HepG2 (cell line): ENCODE data around the gene TTC23. TPM values are rescaled to one million over a fixed set of nuclear protein-coding genes. Genes with fewer than 3 reads are reported as not detected.

Experiments
- ATAC-seq: fragments of 200-7000 bp; cut with Tn5 transposase; 3 replicates; pipeline ENCODE4 v1.9.1; 2020; ENCODE audit warnings: mild to moderate bottlenecking, moderate library complexity
- BruUV-seq: library from RNA; stranded (reverse); fragments of 400-500 nt; replicated peaks from 2 replicates; lab custom pipeline; 2021; lab: Mats Ljungman, UMichigan
- CTCF ChIA-PET: fragments of 300-600 bp; formaldehyde crosslinking; extraction: SDS; loops from one replicate; lab custom pipeline; 2021; ENCODE audit warnings: low total read pairs, inconsistent platforms, low intra/inter-chr PET ratio; lab: Yijun Ruan, JAX
- POLR2A ChIA-PET: fragments of 350-600 bp; sonication (Branson Sonifier 250); formaldehyde crosslinking; loops from one replicate; lab custom pipeline; 2020; ENCODE audit warnings: antibody characterized with exemption, inconsistent platforms; lab: Yijun Ruan, JAX
- DNase-seq: peaks from one replicate; pipeline ENCODE4 v3.0.0-alpha.2; 2015; ENCODE audit warnings: low spot score
- FAIRE-seq: peaks from 3 replicates; lab custom pipeline; 2011; peaks lifted over from hg19 to GRCh38; lab: Jason Lieb, UNC
- H2AFZ ChIP-seq: one replicate; pipeline ENCODE4 v1.6.1; 2011; ENCODE audit warnings: low read length, inconsistent platforms
- H3K27ac ChIP-seq: fragments of 300-600 bp; 3 replicates; pipeline ENCODE4 v1.8.0; 2011; ENCODE audit warnings: mixed run types, mild to moderate bottlenecking, mixed read lengths, low read length, inconsistent platforms; ENCODE audit not compliant: insufficient read depth; ENCODE audit errors: extremely low read length
- H3K27me3 ChIP-seq, 2 experiments: fragments of 200-600 bp in 1 of 2; 2 replicates in 1 of 2; 3 replicates in 1 of 2; pipeline versions ENCODE4 v1.6.0 to v1.8.0; 2011; ENCODE audit warnings: low read length in 2 of 2, mild to moderate bottlenecking in 2 of 2, moderate library complexity in 2 of 2, inconsistent platforms in 1 of 2; ENCODE audit not compliant: insufficient read depth in 2 of 2, control insufficient read depth in 1 of 2
- H3K36me3 ChIP-seq, 2 experiments: fragments of 200-600 bp in 1 of 2; replicated peaks in 1 of 2; 2 replicates in 1 of 2; 3 replicates in 1 of 2; pipeline versions ENCODE4 v1.5.1 to v1.8.0; 2011; ENCODE audit warnings: low read length in 2 of 2, inconsistent platforms in 1 of 2; ENCODE audit not compliant: insufficient read depth in 2 of 2, control insufficient read depth in 1 of 2
- H3K4me1 ChIP-seq: 2 replicates; pipeline ENCODE4 v1.5.1; 2012; ENCODE audit warnings: low read length, inconsistent platforms; ENCODE audit not compliant: insufficient read depth
- H3K4me2 ChIP-seq: 2 replicates; pipeline ENCODE4 v1.6.0; 2011; ENCODE audit warnings: low read depth, low read length, inconsistent platforms
- H3K4me3 ChIP-seq, 3 experiments: fragments of 200-600 bp in 1 of 3; sonication (generic), shearing (Covaris generic) in 1 of 3; replicated peaks in 1 of 3; 2 replicates each; pipeline ENCODE4 v1.5.1; 2011 to 2016; ENCODE audit warnings: low read length in 3 of 3, inconsistent platforms in 2 of 3, low read depth in 2 of 3, mild to moderate bottlenecking in 2 of 3, control low read depth in 1 of 3, mixed read lengths in 1 of 3; ENCODE audit not compliant: insufficient read depth in 1 of 3
- H3K79me2 ChIP-seq: one replicate; pipeline ENCODE4 v1.6.1; 2011; ENCODE audit warnings: low read length, inconsistent platforms; ENCODE audit not compliant: insufficient read depth
- H3K9ac ChIP-seq: 2 replicates; pipeline ENCODE4 v1.6.0; 2011; ENCODE audit warnings: mild to moderate bottlenecking, low read depth, low read length, inconsistent platforms; ENCODE audit not compliant: insufficient read depth
- H3K9me3 ChIP-seq: 2 replicates; pipeline ENCODE4 v1.5.1; 2012; ENCODE audit warnings: mild to moderate bottlenecking, low read length
- H4K20me1 ChIP-seq: 2 replicates; pipeline ENCODE4 v1.6.0; 2011; ENCODE audit warnings: inconsistent platforms, mild to moderate bottlenecking, low read length, moderate library complexity; ENCODE audit not compliant: insufficient read depth
- ARHGAP35 ChIP-seq: sonication (generic); formaldehyde crosslinking; IDR thresholded peaks from 2 replicates; pipeline ENCODE4 v1.9.0; 2022; ENCODE audit warnings: mild to moderate bottlenecking, inconsistent platforms, moderate library complexity, missing genetic modification reagents, borderline replicate concordance
- CEBPG ChIP-seq: IDR thresholded peaks from 2 replicates; pipeline ENCODE4 v1.6.1; 2016
- IRX3 ChIP-seq: sonication (generic); formaldehyde crosslinking; IDR thresholded peaks from 2 replicates; pipeline ENCODE4 v1.8.1; 2023; ENCODE audit warnings: mild to moderate bottlenecking, low read depth, missing genetic modification reagents, borderline replicate concordance
- MYNN ChIP-seq: sonication (generic); formaldehyde crosslinking; IDR thresholded peaks from 2 replicates; pipeline ENCODE4 v1.4.0; 2020; ENCODE audit warnings: mild to moderate bottlenecking, low read depth, missing genetic modification reagents
- NR2F1 ChIP-seq, 2 experiments: fragments of 450-650 bp in 1 of 2; formaldehyde crosslinking in 1 of 2; IDR thresholded peaks; 2 replicates each; pipeline versions ENCODE4 v1.5.0 to v1.6.1; 2016 to 2020; ENCODE audit warnings: mild to moderate bottlenecking in 1 of 2, missing compliant biosample characterization in 1 of 2, missing genetic modification reagents in 1 of 2, moderate library complexity in 1 of 2
- PHB2 ChIP-seq: fragments of 450-650 bp; IDR thresholded peaks from 2 replicates; pipeline ENCODE4 v1.6.1; 2018; ENCODE audit not compliant: partially characterized antibody
- SYNCRIP ChIP-seq: fragments of 200-400 bp; formaldehyde crosslinking; IDR thresholded peaks from 2 replicates; pipeline ENCODE4 v1.6.1; 2018; ENCODE audit warnings: mild to moderate bottlenecking, low read depth, low read length; ENCODE audit not compliant: insufficient read depth
- YEATS2 ChIP-seq: sonication (generic); formaldehyde crosslinking; IDR thresholded peaks from 2 replicates; pipeline ENCODE4 v1.4.0; 2020; ENCODE audit warnings: missing genetic modification reagents, borderline replicate concordance
- YEATS4 ChIP-seq: sonication (generic); formaldehyde crosslinking; IDR thresholded peaks from 2 replicates; pipeline ENCODE4 v1.4.0; 2020; ENCODE audit warnings: missing genetic modification reagents, borderline replicate concordance
- in situ Hi-C: cut with HindIII; loops from 2 replicates; pipeline ENCODE4 v1.10.0; 2017; ENCODE audit warnings: low pct_unique_long_range_greater_than_20kb; ENCODE audit not compliant: extremely low pct_ligation_motif_present
- intact Hi-C: fragments of 100-400 bp; cut with micrococcal nuclease; formaldehyde crosslinking; loops from one replicate; pipeline ENCODE4 v1.10.0; 2022; ENCODE audit not compliant: unreplicated experiment
- polyA plus RNA-seq, 8 experiments: library from polyadenylated mRNA; depleted of rRNA in 3 of 8; stranded (reverse) in 7 of 8; unstranded in 1 of 8; fragments of >200 nt; fragmentation: Illumina TruSeq in 4 of 8; extraction: Trizol in 4 of 8; gene quantifications; 2 replicates each; pipeline versions ENCODE4 v1.2.1 to v1.2.3, GENCODE V29; 2011 to 2016; ENCODE audit warnings: low read depth in 4 of 8, missing spikeins in 1 of 8, mixed read lengths in 1 of 8; ENCODE audit not compliant: insufficient read depth in 1 of 8
- total RNA-seq, 5 experiments: library from RNA; depleted of rRNA; stranded (reverse); fragments of >200 nt; fragmentation: Illumina TruSeq; extraction: Trizol; gene quantifications; 2 replicates each; pipeline ENCODE4 v1.2.3, GENCODE V29; 2016; ENCODE audit warnings: low read depth in 1 of 5
- TF ChIP-seq, protein P1 (sequence below): sonication (generic); formaldehyde crosslinking; IDR thresholded peaks from 2 replicates; pipeline ENCODE4 v1.4.0; 2020; ENCODE audit warnings: mild to moderate bottlenecking, low read depth, missing genetic modification reagents
- TF ChIP-seq, protein P2 (sequence below): sonication (generic); formaldehyde crosslinking; IDR thresholded peaks from 2 replicates; pipeline ENCODE4 v1.4.0; 2020; ENCODE audit warnings: missing genetic modification reagents
- TF ChIP-seq, protein P3 (sequence below): sonication (generic); formaldehyde crosslinking; IDR thresholded peaks from 2 replicates; pipeline ENCODE4 v1.5.1; 2020; ENCODE audit warnings: mild to moderate bottlenecking, missing genetic modification reagents

Gene TTC23
- total and polyA plus RNA-seq, 2 of the 13 experiments (the other 11 are each of a cell fraction or from before 2014, with no cell fraction given), result 1.6 to 11.7 TPM

DNA sequence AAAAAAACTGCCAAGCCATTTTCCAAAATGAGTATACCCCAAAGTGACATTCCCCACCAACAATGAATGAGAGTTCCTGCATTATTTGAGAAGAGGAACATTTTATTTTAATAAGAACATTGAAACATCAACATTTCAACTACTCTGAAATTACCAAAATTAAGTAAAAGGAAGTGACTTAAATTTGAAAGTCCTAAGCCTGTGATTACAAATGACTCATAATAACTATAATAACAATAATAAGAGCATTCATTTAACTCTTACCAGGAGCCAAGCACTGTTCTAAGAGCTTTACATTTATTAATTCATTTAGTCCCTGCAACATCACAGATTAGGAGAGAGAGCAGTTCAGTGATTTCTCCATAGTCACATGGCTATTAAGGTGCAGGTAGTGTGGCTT lies 34.3 kb upstream of the TTC23 start:
- Histone ChIP-seq H3K27ac (no peak overlapping the region), H3K79me2 (no peaks in the 10 kb centered on the region), H3K27me3 (no peaks in the 10 kb centered on the region), H4K20me1 (no peaks in the 10 kb centered on the region), H3K4me3 (no peak overlapping the region), H3K9me3 (no peaks in the 10 kb centered on the region), H3K4me1 (peaks cover 7% of the 10 kb centered on the region; the same call in 1 of the 2 replicates), H3K9ac (no peak overlapping the region), H2AFZ (no peak overlapping the region), H3K4me2 (no peak overlapping the region), H3K36me3 (0 out of 5 replicates have a peak, but pooled peaks cover 0 to 1% of the 10 kb centered on the region in 2 experiments)
- in situ Hi-C loops (no loop called here), intact Hi-C loops (no loop called here)
- no TSS peak for BruUV-seq
- ChIA-PET POLR2A (no interaction called here), CTCF (no interaction called here)
- DNase-seq (no peak), ATAC-seq (no peak), FAIRE-seq (no peak)
- TF ChIP-seq, protein P1, sequence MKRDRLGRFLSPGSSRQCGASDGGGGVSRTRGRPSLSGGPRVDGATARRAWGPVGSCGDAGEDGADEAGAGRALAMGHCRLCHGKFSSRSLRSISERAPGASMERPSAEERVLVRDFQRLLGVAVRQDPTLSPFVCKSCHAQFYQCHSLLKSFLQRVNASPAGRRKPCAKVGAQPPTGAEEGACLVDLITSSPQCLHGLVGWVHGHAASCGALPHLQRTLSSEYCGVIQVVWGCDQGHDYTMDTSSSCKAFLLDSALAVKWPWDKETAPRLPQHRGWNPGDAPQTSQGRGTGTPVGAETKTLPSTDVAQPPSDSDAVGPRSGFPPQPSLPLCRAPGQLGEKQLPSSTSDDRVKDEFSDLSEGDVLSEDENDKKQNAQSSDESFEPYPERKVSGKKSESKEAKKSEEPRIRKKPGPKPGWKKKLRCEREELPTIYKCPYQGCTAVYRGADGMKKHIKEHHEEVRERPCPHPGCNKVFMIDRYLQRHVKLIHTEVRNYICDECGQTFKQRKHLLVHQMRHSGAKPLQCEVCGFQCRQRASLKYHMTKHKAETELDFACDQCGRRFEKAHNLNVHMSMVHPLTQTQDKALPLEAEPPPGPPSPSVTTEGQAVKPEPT (CRISPR knock-in tag), result no peak
- TF ChIP-seq IRX3 (CRISPR knock-in tag), result no peak
- no peak for TF ChIP-seq SYNCRIP
- TF ChIP-seq, protein P2, sequence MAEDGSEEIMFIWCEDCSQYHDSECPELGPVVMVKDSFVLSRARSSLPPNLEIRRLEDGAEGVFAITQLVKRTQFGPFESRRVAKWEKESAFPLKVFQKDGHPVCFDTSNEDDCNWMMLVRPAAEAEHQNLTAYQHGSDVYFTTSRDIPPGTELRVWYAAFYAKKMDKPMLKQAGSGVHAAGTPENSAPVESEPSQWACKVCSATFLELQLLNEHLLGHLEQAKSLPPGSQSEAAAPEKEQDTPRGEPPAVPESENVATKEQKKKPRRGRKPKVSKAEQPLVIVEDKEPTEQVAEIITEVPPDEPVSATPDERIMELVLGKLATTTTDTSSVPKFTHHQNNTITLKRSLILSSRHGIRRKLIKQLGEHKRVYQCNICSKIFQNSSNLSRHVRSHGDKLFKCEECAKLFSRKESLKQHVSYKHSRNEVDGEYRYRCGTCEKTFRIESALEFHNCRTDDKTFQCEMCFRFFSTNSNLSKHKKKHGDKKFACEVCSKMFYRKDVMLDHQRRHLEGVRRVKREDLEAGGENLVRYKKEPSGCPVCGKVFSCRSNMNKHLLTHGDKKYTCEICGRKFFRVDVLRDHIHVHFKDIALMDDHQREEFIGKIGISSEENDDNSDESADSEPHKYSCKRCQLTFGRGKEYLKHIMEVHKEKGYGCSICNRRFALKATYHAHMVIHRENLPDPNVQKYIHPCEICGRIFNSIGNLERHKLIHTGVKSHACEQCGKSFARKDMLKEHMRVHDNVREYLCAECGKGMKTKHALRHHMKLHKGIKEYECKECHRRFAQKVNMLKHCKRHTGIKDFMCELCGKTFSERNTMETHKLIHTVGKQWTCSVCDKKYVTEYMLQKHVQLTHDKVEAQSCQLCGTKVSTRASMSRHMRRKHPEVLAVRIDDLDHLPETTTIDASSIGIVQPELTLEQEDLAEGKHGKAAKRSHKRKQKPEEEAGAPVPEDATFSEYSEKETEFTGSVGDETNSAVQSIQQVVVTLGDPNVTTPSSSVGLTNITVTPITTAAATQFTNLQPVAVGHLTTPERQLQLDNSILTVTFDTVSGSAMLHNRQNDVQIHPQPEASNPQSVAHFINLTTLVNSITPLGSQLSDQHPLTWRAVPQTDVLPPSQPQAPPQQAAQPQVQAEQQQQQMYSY (CRISPR knock-in tag), result no peak
- no peak for TF ChIP-seq NR2F1 (CRISPR knock-in tag; IDR thresholded peaks at IDR 0.05)
- TF ChIP-seq PHB2, result no peak
- no peak for TF ChIP-seq YEATS2 (CRISPR knock-in tag)
- no peak for TF ChIP-seq YEATS4 (CRISPR knock-in tag)
- TF ChIP-seq, protein P3, sequence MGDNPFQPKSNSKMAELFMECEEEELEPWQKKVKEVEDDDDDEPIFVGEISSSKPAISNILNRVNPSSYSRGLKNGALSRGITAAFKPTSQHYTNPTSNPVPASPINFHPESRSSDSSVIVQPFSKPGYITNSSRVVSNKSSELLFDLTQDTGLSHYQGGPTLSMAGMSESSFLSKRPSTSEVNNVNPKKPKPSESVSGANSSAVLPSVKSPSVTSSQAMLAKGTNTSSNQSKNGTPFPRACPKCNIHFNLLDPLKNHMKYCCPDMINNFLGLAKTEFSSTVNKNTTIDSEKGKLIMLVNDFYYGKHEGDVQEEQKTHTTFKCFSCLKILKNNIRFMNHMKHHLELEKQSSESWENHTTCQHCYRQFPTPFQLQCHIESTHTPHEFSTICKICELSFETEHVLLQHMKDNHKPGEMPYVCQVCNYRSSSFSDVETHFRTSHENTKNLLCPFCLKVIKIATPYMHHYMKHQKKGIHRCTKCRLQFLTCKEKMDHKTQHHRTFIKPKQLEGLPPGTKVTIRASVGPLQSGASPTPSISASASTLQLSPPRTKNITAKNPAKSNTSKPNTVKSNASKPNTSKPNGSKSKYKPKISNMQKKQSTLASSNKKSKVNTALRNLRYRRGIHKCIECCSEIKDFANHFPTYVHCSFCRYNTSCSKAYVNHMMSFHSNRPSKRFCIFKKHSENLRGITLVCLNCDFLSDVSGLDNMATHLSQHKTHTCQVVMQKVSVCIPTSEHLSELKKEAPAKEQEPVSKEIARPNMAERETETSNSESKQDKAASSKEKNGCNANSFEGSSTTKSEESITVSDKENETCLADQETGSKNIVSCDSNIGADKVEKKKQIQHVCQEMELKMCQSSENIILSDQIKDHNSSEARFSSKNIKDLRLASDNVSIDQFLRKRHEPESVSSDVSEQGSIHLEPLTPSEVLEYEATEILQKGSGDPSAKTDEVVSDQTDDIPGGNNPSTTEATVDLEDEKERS, result no peak
- no peak for TF ChIP-seq CEBPG (CRISPR knock-in tag)
- TF ChIP-seq MYNN (CRISPR knock-in tag), result no peak
- no peak for TF ChIP-seq ARHGAP35 (CRISPR knock-in tag)
